Mammary epithelial cell (primary cell): ENCODE measurements around the gene DDX10.

Experiments used
- EZH2 ChIP-seq: IDR thresholded peaks from 2 replicates; pipeline ENCODE4 v1.6.1; 2012; ENCODE audit warnings: low read length, inconsistent platforms, borderline replicate concordance
- TF ChIP-seq, protein P1 (sequence below), 2 donors: IDR thresholded peaks in 1 of 2; conservative IDR thresholded peaks in 1 of 2; 2 replicates each; pipeline ENCODE4 v1.5.1; 2011 to 2012; ENCODE audit warnings: inconsistent platforms in 2 of 2, low read length in 2 of 2, mild to moderate bottlenecking in 2 of 2, control low read depth in 1 of 2, low read depth in 1 of 2; ENCODE audit not compliant: insufficient read depth in 1 of 2; ENCODE audit errors: extremely low read depth in 1 of 2

DNA sequence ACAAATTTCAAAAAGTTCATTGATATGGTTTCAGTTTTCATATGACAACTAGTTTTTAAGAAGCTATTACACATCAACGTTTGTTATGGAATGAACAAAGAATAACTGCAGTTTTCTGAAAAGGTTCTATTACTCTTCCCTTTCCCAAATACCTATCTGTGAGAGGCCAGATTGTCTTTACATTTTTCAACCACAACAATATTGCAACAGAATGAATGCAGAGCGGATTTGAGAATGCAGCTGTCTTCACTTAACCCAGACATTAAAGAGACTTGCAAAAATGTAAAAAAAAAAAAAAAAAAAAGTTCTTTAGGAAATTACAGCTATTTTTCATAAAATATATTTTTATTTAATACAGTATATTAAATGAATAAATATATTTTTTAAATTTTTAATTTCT lies 250.8 kb downstream of the DDX10 start:
- no peak for TF ChIP-seq EZH2
- TF ChIP-seq, protein P1, sequence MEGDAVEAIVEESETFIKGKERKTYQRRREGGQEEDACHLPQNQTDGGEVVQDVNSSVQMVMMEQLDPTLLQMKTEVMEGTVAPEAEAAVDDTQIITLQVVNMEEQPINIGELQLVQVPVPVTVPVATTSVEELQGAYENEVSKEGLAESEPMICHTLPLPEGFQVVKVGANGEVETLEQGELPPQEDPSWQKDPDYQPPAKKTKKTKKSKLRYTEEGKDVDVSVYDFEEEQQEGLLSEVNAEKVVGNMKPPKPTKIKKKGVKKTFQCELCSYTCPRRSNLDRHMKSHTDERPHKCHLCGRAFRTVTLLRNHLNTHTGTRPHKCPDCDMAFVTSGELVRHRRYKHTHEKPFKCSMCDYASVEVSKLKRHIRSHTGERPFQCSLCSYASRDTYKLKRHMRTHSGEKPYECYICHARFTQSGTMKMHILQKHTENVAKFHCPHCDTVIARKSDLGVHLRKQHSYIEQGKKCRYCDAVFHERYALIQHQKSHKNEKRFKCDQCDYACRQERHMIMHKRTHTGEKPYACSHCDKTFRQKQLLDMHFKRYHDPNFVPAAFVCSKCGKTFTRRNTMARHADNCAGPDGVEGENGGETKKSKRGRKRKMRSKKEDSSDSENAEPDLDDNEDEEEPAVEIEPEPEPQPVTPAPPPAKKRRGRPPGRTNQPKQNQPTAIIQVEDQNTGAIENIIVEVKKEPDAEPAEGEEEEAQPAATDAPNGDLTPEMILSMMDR (conservative IDR thresholded peaks at IDR 0.05 in 1 of 2, IDR thresholded peaks at IDR 0.05 in 1 of 2; ENCODE audit: extremely low read depth in 1 of 2, insufficient read depth in 1 of 2, low read depth in 1 of 2, low read length in 2 of 2), result no peak
